ENCODE results near the gene PLCG1.

GRCh38 chr20:41159547-41159946, 22.2 kb downstream of the PLCG1 start:
- TF ChIP-seq FOXP2 (optimal IDR thresholded peaks at IDR 0.05; ENCODE audit: control extremely low read depth, extremely low read length, insufficient read depth) (no peak), POLR2AphosphoS5 (IDR thresholded peaks at IDR 0.05; ENCODE audit: borderline replicate concordance, low read depth, low read length) (no peak), EZH2 (IDR thresholded peaks at IDR 0.05) (no peak)
